Mucosa of gallbladder (tissue), 1 donor: ENCODE data around the gene THADA. TPM values are rescaled to one million over a fixed set of nuclear protein-coding genes. Genes with fewer than 3 reads are reported as not detected.
"Not testable (repeated sequence)": the region's sequence is repeated elsewhere in the genome, so short reads cannot be mapped to it uniquely, and the experiment has no call there.

Experiments
- DNase-seq: peaks from one replicate; pipeline ENCODE4 v3.0.0-alpha.2; 2020; ENCODE audit warnings: low spot score
- total RNA-seq: library from RNA; stranded (reverse); gene quantifications from one replicate; pipeline ENCODE4 v1.2.1, GENCODE V29; 2021
- donor health status: DM: no; HTN: no; CAD: no.

The THADA gene
- total RNA-seq, 1 donor from 2014 or later = 35.9 TPM

DNA sequence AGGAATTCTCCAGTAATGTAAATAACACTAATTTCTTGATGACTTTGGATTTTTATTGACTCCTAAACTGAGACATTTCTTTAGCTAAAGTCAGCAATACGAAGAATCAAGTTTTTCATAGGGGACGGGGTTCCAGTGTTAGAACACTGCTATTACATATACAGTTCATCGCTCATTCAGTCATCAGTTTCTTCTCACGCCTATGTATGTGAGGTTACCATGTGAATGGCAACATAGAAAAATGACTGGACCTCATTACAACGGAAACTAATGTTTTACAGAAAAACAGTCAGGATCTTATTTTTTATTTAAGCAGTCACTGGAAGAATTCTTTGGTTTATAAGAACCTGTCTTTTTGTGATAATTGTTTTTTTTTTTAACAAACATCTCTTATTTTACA lies 56.4 kb downstream of the THADA start:
- no peak for DNase-seq

DNA sequence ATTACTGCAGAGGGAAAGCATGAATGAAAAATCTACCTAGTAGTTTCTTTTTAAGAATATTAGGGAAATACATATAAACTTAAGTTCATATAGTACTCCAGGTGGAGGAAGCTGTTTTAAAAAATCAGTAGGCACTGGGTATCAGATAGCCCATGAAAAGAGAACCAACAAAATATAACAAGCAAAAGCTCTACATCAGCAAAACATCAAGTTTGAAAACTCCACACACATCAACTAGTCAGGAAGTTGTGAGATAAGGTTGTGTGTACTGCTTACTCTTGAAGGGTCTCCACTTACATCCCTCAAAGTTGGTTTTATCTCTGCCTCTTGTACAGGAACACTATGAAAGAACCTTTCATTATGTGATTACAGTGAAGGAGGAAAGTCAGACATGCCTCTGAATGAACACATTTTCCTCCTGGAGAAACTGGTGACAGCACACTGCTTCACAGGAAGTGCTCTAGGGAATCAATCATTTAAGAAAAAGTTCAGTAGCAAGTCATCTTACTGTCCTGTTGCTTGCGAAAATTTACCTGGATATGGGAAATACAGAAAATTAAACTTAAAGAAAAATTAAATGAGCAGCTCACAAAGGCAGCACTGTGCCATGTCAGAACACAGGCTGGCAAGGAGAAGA lies 57.7 kb downstream of the THADA start:
- no peak for DNase-seq

- no peak for DNase-seq
Observed at GRCh38 chr2:43537137-43537536, 58.7 kb downstream of the THADA start.

GRCh38 chr2:43534569-43534968 lies 61.3 kb downstream of the THADA start:
- no peak for DNase-seq

GRCh38 chr2:43532572-43532971 lies 63.3 kb downstream of the THADA start:
- not testable (repeated sequence) for DNase-seq

GRCh38 chr2:43531251-43531650 lies 64.6 kb downstream of the THADA start:
- DNase-seq = no peak

GRCh38 chr2:43526994-43527393 lies 68.8 kb downstream of the THADA start:
- DNase-seq = no peak

DNA sequence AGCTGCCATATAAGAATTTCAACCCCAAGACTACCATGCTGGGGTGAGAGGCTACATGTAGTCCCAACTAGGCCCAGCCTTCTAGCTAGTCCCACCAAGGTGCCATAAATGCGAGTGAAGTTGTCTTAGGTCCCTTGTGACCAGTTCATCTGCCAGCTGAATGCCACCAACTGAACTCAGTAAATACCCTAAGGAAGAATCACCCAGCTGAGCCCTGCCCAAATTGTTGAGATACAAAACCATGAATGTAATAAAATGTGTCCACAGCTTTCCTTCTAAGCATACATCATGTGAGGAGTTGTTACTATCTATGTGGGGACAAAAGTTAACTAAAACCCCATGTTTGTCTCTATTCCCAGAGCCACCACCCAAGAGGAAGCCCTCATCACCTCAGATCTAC lies 70.3 kb downstream of the THADA start:
- DNase-seq = no peak

GRCh38 chr2:43524177-43524965 lies 71.5 kb downstream of the THADA start:
- DNase-seq = no peak

- no peak for DNase-seq
Observed at GRCh38 chr2:43522177-43522576, 73.7 kb downstream of the THADA start.

- no peak for DNase-seq
Observed at GRCh38 chr2:43521568-43521967, 74.3 kb downstream of the THADA start.

DNA sequence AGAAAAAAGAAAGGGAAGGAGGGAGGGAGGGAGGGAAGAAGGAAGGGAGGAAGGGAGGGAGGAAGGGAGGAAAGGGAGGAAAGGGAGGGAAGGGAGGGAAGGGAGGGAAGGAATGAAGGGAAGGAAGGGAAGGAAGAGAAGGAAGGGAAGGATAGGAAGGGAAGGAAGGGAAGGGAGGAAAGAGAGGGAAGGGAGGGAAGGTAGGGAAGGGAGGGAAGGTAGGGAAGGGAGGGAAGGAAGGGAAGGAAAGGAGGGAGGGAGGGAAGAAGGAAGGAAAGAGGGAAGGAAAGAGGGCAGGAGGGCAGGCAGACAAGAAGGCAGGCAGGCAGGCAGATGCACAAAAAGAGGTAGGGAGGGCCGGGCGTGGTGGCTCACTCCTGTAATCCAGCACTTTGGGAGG lies 74.9 kb downstream of the THADA start:
- no peak for DNase-seq

DNA sequence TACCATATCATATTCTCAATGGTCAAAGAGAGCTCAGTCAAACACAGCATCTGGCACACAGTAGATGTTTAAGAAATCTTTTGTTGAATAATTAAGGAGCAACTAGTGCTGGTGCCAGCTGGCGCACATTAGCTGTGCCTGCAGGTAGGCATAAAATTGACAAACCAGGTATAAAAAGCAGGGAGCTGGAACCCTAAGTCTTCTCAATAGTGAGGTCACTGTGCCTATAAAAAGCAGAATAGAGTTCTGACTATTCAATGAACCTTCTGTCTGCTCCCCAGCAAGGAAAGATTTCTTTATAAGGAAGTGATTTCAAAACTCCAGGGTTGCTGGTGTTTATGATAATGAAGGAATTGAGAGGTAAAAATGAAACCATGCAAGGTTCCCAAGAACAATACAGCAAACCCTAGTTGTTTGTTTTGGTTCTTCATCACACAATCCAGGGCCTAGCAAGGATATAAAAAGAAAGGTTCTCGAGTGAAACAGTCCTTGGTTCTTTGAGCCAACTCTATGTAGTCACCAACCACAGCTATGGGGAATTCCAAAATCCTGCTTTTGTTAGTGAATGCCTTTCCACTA lies 76.1 kb downstream of the THADA start:
- DNase-seq = no peak

DNA sequence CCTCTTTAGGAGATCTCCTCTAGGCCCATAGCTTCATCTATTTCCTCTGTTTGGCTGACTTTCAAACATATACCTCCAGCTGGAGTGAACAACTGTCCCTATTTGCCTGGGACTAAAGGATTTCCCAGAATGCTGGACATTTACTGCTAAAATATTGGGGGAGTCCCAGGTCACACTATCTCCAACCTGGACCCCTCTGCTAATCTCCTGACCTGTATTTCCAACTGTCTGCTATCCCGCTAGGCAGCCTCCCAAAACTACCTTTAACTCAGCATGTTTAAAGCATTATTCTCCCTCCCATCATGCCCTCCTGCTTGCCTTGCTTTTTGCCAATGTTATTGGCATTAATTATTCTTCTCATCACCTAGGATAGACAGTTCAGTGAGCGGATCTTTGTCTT lies 77.1 kb downstream of the THADA start:
- DNase-seq = no peak

DNA sequence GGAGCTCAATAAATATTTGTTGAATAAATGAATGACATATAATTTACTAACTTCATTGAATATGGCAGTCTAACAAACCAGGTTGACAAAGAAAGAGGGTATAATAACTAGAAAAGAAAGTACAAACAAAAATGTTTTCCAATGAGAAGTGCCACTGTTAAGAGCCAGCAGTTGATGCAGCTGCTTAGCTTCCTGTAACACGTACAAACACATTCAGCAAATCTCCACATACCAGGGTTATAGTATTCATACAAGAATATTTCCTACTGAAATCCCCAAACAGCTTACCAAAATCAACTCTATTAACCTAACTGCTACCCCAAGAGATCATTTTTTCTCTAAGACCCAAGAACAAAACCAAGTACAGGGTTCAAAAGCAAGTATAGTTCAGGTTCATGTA lies 77.7 kb downstream of the THADA start:
- DNase-seq = no peak

DNA sequence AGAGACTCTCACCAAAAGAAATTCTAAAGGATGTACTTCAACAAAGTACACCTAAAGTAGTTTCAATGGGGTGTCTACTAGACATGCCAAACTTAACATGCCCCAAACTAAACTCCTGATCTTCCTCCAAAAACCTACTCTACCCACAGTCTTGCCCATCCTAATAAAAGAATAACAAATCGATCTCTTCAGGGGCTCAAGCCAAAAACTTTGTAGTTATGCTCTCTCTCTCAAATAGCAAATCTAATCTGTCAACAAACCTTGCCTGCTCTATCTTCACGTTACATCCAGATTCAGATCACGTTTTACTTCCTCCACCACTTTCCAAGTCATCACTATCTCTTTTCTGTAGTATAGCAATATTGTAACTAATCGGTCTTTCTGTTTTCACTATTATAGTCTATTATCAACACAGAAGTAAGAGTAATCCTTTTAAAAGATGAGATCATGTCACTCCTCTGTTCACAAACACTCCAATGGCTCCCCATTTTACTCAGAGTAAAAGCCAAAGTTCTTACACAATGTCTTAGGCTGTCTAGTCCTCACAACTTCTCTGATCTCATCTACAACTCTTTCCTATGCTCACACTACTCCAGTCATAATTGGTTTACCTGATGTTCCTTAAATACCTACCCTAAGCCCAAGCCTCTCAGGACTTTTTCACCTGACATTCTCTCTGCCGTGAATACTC lies 79.9 kb downstream of the THADA start:
- no peak for DNase-seq

DNA sequence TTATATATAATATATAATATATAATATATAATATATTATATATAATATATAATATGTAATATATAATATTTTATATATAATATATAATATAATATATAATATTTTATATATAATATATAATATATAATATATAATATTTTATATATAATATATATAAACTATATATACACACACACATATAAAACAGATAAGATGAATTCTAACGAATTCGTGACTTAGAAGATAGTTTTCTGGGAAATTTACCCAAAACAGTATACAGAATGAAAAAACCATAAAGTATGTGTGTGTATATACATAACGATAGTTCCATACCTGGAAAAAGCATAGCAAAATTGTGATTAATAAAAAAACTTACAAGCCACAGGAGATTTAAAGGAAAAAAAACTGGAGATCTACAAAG lies 80.6 kb downstream of the THADA start:
- no peak for DNase-seq

DNA sequence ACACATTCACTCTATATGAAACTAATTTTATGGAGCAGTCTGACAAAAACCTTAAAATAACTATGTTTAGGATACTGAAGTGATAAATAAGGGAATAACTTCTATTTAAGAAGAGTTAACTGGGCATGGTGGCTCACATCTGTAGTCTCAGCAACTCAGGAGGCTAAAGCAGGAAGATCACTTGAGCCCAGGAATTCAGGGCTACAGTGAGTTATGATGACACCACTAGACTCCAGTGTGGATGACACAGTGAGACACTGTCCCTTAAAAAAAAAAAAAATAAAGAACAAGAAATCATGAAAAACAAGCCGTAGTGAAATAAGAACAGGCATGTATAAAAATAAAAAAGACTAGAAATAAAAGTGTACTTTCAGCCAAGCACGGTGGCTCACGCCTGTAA lies 82.0 kb downstream of the THADA start:
- DNase-seq = no peak

DNA sequence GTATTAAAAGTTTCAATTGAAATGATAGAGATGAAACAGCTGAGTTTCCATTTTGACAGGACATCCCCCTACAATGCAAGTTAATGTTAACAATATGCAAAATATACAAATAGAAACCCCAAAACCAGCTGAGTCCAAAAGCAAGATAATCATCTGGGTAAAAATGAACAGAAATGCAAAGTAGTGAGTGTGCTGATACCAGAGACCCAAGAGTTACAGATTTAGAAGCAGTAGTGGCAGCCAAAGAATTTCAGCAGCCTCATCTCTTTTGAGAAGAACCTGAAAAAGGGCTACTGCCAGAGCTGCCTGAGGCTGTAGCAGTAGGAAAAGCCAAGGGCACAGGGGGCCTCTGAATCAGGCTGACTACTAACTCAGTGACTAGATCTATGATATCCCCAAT lies 82.6 kb downstream of the THADA start:
- DNase-seq = no peak

GRCh38 chr2:43511199-43511598 lies 84.6 kb downstream of the THADA start:
- no peak for DNase-seq

GRCh38 chr2:43509886-43510285 lies 86.0 kb downstream of the THADA start:
- no peak for DNase-seq

DNA sequence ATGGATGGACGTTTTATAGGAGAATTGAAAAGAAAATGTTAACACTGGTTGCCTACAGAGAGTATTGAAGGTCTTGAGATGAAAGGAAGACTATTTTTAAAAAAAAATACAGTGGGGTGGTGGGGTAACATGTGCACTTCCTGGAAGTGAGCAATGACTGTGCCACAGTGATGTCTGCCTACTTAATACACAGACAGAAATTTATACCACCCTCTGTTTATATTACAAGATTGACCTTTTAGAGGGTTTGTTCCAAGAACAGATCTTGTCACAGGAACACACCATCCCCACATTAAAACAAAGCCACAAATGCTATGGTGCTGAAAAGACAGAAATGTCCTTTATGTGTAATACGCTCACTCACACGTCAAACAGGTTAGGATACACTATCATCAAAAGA lies 87.6 kb downstream of the THADA start:
- DNase-seq = no peak

- DNase-seq = no peak
Observed at GRCh38 chr2:43507137-43507536, 88.7 kb downstream of the THADA start.
